ENCODE data around the gene TNNT3. TPM values are rescaled to one million over a fixed set of nuclear protein-coding genes. Genes with fewer than 3 reads are reported as not detected.
"Not testable (repeated sequence)": the region's sequence is repeated elsewhere in the genome, so short reads cannot be mapped to it uniquely, and the experiment has no call there.

The TNNT3 gene
- total RNA-seq, 1 experiment from 2014 or later: 0.88 TPM

DNA sequence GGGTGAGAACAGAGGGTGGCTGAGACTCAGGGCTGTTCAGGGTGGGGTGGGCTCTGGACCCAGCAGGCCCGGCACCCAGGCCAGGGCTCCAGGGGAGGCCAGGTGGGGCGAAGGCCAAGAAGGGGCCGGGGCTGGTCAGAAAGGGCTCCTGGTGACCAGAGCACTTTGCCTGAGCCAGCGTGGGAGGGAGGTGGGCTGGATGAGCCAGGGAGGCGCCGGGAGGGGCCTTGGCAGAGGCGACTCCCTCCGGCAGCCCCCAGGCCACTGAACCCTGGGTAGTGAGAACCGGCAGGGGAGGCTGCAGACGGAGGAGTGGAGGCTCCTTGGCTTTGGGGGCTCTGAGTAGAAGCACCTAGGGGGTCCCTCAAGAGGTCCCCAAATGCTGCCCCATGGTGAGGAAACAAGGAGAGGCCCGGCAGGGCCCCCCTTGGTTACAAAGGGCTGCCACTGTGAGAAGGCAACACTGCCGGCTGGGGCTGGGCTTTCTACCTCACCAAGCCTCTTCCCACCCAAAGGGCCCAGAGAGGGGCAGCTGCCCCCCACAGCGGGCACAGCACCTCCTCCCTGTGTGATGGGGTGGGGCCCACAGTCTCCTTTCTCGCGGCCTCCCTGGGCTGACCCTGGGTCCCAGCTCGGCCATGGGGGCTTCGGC is 44.9 kb upstream of the TNNT3 start:
- H3K27me3 ChIP-seq (replicated peaks; ENCODE audit: control insufficient read depth, insufficient read depth, low read length); H3K4me1 Mint-ChIP-seq (ENCODE audit: low read depth, unreplicated experiment); H3K4me3 ChIP-seq (ENCODE audit: low read depth, low read length); H3K9me3 ChIP-seq; H3K36me3 ChIP-seq (ENCODE audit: control insufficient read depth, insufficient read depth, low read length); H3K27me3 Mint-ChIP-seq (ENCODE audit: insufficient read depth, unreplicated experiment); BruUV-seq (replicated peaks); H3K27ac Mint-ChIP-seq (ENCODE audit: unreplicated experiment); intact Hi-C loops (cut with micrococcal nuclease; ENCODE audit: unreplicated experiment); H3K9me3 Mint-ChIP-seq (ENCODE audit: unreplicated experiment); H3K4me1 ChIP-seq; H3K36me3 Mint-ChIP-seq (ENCODE audit: insufficient read depth, unreplicated experiment); POLR2A ChIA-PET; H3K4me3 Mint-ChIP-seq (ENCODE audit: unreplicated experiment); DNase-seq: not testable (repeated sequence)
- CTCF ChIA-PET: interaction anchor here (0.6 kb wide), 2 partner anchors 19 to 222 kb away, joined by 3 read pairs; no protein-coding TSS in a partner anchor

DNA sequence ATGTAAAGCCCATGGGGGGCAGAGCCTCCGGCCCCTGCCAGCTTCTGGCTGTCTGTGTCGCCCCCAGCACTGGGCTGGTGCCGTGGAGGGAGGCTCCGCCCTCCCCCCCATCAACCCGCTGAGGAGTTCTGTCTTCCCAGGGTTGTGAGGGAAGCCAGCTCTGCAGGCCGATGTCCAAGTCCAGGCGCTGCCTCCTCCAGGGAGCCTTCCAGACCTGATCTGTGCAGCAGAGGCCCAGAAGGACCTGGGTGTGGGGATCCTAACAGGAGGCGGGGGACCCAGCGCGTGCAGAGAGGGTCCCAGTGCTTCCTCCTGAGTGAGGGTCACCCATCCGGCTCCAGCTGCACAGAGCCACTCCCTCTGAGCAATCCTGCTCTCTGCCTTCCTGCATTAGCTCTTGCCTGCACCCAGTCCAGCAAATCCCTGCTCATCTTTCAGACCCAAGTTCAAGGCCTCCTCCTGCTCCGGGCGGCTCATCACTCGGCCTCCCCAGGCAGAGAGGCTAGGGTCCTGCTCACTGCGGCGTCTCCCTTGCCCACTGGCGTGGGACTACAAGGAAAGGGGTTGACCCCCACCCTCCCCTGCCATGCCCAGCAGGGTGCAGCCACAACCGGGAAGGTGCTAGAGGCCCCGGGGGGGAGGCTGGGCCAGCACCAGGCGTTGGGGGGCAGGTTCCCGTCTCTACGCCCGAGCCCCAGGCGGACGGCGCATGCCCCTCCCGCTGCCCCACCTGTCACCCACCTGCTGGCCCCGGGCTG is 44.2 kb upstream of the TNNT3 start:
- Histone ChIP-seq H3K36me3 (ENCODE audit: control insufficient read depth, insufficient read depth, low read length) (no peaks in the 10 kb centered on the region), H3K9me3 (no peaks in the 10 kb centered on the region), H3K4me1 (peaks cover 7% of the 10 kb centered on the region), H3K4me3 (ENCODE audit: low read depth, low read length) (no peak overlapping the region), H3K27me3 (replicated peaks; ENCODE audit: control insufficient read depth, insufficient read depth, low read length) (no peaks in the 10 kb centered on the region; the same call in 1 of the 2 replicates)
- intact Hi-C loops (cut with micrococcal nuclease; ENCODE audit: unreplicated experiment): no loop called here
- no peak overlapping the region for H3K27ac Mint-ChIP-seq (ENCODE audit: unreplicated experiment)
- H3K9me3 Mint-ChIP-seq (ENCODE audit: unreplicated experiment): no peaks in the 10 kb centered on the region
- no peak for TF ChIP-seq CTCF (IDR thresholded peaks at IDR 0.05; ENCODE audit: insufficient read depth in 1 of 2, low read depth in 1 of 2, low read length in 1 of 2, severe bottlenecking in 1 of 2, unreplicated experiment in 1 of 2)
- no peaks in the 10 kb centered on the region for H3K36me3 Mint-ChIP-seq (ENCODE audit: insufficient read depth, unreplicated experiment)
- ChIA-PET POLR2A (no interaction called here), CTCF (interaction anchor here (0.6 to 2.8 kb wide), 4 partner anchors 20 to 223 kb away, joined by 3 to 10 read pairs (median 4); no protein-coding TSS in a partner anchor)
- H3K4me1 Mint-ChIP-seq (ENCODE audit: low read depth, unreplicated experiment): no peaks in the 10 kb centered on the region
- BruUV-seq (replicated peaks): no TSS peak
- no peak for DNase-seq
- no peak overlapping the region for H3K4me3 Mint-ChIP-seq (ENCODE audit: unreplicated experiment)
- peaks cover 2% of the 10 kb centered on the region for H3K27me3 Mint-ChIP-seq (ENCODE audit: insufficient read depth, unreplicated experiment)

GRCh38 chr11:1875851-1876301 is 43.6 kb upstream of the TNNT3 start:
- DNase-seq; H3K4me1 Mint-ChIP-seq (ENCODE audit: low read depth, unreplicated experiment); BruUV-seq (replicated peaks); H3K36me3 ChIP-seq (ENCODE audit: control insufficient read depth, insufficient read depth, low read length); H3K36me3 Mint-ChIP-seq (ENCODE audit: insufficient read depth, unreplicated experiment); intact Hi-C loops (cut with micrococcal nuclease; ENCODE audit: unreplicated experiment); POLR2A ChIA-PET; H3K27me3 ChIP-seq (replicated peaks; ENCODE audit: control insufficient read depth, insufficient read depth, low read length); H3K9me3 Mint-ChIP-seq (ENCODE audit: unreplicated experiment); H3K9me3 ChIP-seq; H3K4me1 ChIP-seq; H3K27ac Mint-ChIP-seq (ENCODE audit: unreplicated experiment); H3K4me3 ChIP-seq (ENCODE audit: low read depth, low read length); H3K27me3 Mint-ChIP-seq (ENCODE audit: insufficient read depth, unreplicated experiment); H3K4me3 Mint-ChIP-seq (ENCODE audit: unreplicated experiment): not testable (repeated sequence)
- CTCF ChIA-PET: interaction anchor here (1.1 to 2.8 kb wide), 8 partner anchors 27 to 275 kb away, joined by 4 to 18 read pairs (median 7); partner anchors contain the start of gene SYT8

Measured in Caco-2 (cell line).